Measurements from ENCODE around the gene ZBTB34.
"Not testable (repeated sequence)": the region's sequence is repeated elsewhere in the genome, so short reads cannot be mapped to it uniquely, and the experiment has no call there.

ZBTB34 gene, protein sequence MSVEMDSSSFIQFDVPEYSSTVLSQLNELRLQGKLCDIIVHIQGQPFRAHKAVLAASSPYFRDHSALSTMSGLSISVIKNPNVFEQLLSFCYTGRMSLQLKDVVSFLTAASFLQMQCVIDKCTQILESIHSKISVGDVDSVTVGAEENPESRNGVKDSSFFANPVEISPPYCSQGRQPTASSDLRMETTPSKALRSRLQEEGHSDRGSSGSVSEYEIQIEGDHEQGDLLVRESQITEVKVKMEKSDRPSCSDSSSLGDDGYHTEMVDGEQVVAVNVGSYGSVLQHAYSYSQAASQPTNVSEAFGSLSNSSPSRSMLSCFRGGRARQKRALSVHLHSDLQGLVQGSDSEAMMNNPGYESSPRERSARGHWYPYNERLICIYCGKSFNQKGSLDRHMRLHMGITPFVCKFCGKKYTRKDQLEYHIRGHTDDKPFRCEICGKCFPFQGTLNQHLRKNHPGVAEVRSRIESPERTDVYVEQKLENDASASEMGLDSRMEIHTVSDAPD

DNA sequence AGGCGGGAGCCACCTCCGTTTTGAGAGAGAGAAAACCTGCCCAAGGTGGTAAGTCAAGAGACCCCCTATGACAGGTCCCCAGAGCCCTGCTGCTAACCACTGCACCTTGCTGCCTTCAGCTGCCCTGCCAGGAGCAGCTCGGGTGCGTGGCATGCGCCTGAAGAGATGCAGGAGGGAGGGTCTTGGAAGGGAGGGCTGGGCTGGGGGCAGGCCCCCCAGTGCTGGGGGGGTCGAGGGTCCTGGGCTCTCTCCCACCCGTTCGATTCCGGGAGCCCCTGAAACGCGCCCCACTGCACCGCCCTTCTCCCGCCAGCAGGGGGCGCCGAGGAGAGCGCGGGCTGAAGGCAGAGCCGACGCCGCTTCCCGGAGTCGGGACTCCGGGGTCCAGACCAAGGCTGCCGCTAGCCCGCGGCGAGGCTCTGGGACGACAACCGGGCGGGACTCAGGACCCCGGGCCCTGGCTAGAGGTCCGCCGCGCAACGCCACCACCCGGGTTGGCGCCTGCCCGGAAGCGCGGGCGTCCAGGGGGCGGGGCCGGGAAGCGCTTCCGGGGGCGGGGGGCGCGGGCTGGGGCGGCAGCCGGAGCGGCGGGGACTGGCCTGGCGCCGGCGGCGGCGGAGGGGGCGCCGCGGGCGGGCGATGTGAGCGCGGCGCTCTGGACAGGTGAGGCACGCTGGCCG lies at the start of gene ZBTB34:
ZBTB34 (plus strand) TSS at position 563 of the 680 bp plus-strand sequence. CDS start 18,761 bp downstream, outside the sequence.
- peak; percentile 77 for DNase-seq (ENCODE audit: low spot score)

DNA sequence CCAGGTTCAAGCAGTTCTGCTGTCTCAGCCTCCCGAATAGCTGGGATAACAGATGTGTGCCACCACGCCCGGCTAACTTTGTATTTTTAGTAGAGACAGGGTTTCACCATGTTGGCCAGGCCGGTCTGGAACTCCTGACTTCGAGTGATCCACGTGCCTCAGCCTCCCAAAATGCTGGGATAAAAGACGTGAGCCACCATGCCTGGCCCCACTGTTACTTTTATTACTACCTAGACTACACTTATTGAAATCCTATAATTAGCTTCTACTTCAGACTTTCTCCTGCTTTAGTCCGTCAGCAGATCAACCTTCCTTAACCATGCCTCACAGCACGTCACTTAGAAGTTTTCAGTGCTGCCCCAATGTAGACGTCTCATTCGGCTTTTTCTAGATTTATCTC lies 47.4 kb upstream of the ZBTB34 start:
- no peak for DNase-seq (ENCODE audit: low spot score)

DNA sequence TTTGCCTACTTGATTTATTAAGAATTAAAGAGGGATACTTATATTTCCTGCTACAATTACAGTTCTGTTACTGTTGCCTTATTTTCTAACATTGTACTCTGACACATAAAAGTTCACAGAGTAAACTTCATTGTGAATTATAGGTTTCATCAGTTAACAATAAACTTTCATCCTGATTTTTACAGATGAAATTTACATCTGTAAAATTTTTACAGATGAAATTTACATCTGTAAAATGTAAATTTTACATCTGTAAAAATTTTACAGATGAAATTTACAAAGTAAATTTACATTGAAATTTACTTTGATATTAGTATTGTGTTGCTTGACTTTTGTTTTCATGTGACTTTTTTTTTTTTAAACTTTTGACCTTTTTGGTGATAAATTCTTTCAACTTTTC lies 46.3 kb upstream of the ZBTB34 start:
- no peak for DNase-seq (ENCODE audit: low spot score)

DNA sequence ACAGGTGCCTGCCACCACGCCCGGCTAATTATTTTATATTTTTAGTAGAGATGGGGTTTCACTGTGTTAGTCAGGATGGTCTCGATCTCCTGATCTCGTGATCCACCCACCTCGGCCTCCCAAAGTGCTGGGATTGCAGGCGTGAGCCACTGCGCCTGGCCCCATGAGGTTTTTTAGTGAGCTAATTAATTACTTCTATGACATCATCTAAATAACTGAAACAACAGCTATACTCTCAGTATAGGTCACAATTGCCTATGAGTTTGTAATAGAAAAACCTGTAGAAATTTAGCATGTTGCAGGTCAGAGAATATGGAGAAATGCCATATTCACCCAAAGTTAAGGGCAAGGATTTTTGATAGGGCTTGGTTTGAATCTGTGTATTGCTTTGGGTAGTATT lies 42.8 kb upstream of the ZBTB34 start:
- DNase-seq (ENCODE audit: low spot score) = not testable (repeated sequence)

DNA sequence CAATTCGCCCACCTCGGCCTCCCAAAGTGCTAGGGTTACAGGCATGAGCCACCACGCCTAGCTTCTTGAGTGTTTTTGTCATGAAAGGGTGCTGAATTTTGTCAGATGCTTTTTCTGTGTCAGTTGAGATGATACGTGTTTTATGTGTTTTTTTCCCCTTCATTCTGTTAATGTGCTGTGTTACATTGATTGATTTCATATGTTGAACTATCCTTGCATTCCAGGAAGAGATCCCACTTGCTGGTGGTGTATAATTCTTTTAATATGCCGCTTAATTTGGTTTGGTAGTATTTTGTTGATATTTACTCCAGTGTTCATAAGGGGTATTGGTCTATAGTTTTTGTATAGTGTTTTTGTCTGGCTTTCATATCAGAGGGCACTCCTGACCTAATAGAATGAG lies 42.0 kb upstream of the ZBTB34 start:
- DNase-seq (ENCODE audit: low spot score) = no peak

DNA sequence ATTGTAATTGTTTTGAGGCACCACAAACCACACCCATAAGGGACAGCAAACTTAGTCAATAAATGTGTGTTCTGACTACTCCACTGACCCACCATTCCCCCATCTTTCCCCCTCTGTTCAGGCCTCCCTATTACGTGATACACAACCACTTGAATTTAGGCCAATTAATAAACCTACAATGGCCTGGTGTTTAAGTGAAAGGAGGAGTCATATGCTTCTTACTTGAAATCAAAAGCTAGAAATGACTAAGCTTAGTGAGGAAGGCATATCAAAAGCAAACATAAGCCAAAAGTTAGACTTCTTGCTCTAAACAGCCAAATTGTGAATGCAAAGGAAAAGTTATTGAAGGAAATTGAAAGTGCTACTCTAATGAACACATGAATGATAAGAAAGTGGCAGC lies 41.0 kb upstream of the ZBTB34 start:
- no peak for DNase-seq (ENCODE audit: low spot score)

DNA sequence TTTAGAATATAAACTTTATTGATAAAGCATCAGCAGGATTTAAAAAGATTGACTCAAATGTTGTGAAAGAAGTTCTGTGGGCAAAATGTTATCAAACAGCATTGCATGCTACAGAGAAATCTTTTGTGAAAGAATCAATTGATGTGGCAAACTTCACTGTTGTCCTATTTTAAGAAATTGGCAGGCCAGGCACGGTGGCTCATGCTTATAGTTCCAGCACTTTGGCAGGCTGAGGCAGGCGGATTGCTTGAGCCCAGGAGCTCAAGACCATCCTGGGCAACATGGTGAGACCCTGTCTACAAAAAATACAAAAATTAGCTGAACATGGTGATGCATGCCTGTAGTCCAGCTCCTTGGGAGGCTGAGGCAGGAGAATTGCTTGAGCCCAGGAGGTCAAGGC lies 38.2 kb upstream of the ZBTB34 start:
- DNase-seq (ENCODE audit: low spot score) = no peak

DNA sequence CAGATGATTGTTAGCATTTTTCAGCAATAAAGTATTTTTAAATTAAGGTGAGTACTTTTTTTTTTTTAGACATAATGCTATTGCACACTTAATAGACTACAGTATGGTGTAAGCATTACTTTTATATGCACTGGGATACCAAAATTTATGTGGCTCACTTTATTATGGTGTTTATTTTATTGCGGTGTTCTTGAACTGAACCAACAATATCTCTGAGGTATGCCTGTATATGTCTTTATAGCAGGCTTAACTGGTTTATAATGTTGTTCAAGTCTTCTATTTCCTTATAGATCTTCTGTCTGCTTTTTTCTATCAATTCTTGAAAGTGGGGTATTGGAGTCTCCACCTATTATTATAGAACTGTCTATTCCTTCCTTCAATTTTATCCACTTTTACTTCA lies 37.6 kb upstream of the ZBTB34 start:
- DNase-seq (ENCODE audit: low spot score) = no peak

DNA sequence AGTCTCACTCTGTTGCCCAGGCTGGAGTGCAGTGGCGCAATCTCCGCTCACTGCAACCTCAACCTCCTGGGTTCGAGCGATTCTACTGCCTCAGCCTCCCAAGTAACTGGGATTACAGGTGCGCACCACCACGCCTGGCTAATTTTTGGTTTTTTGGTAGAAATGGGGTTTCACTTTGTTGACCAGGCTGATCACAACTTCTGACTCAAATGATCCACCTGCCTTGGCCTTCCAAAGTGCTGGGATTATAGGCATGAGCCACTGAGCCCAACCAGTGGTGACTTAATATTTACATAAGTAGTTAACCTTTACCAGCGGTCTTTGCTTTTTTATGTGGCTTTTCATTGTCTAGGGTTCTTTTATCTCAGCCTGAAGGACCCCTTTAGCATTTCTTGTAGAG lies 36.4 kb upstream of the ZBTB34 start:
- DNase-seq (ENCODE audit: low spot score) = not testable (repeated sequence)

DNA sequence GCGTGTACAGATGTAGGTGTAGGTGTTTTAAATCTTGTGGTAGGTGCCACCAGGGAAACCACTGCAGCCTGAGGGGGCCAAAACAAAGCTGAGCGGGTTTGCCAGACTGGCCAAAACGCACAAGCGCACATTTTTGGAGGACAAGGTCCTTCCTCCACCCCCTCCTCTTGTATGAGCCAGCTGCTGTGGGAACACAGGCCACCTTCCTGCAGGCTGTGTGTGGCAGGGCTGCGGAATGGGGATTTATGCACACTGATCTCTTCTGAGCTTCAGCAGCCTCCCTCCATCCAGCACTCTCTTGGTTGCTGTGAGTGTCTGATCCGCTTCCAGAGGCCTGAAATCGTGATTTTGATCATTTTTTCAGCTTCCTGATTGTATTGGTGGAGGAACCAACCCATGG lies 33.2 kb upstream of the ZBTB34 start:
- DNase-seq (ENCODE audit: low spot score) = no peak

DNA sequence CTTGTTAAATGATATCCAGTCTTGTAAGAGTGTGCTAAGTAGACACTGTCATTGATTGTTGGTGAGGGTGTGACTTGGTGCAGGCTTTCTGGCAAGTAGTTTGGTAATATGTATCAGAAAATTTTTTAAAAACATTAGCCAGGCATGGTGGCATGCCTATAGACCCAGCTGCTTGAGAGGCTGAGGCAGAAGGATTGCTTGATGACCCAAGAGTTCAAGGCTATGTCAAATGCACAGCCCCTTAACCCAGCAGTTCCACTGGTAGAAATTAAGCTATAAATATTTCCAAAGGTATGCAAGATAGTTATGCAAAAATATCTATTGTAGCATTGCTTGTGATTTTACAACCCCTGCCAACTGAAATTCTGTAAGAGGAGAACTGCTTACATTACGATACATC lies 31.4 kb upstream of the ZBTB34 start:
- no peak for DNase-seq (ENCODE audit: low spot score)

DNA sequence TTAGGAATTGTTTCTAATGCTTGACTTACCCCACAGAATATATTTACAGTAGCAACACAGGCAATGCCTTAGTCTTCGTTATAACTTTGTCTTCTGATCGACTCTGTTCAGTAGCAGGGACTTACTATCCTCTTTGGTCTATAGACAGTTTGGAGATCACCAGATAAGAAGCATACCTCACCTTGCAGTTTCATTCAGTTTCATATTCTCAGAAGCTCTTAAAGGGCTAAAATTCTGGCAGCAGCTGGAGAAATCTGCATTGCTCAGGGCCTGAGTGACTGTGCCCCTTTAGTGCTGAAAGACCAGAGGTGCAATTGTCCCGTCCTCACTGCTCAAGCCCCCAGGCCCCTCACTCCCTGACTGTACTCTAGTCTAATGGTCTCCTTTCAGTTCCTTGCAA lies 29.6 kb upstream of the ZBTB34 start:
- no peak for DNase-seq (ENCODE audit: low spot score)

DNA sequence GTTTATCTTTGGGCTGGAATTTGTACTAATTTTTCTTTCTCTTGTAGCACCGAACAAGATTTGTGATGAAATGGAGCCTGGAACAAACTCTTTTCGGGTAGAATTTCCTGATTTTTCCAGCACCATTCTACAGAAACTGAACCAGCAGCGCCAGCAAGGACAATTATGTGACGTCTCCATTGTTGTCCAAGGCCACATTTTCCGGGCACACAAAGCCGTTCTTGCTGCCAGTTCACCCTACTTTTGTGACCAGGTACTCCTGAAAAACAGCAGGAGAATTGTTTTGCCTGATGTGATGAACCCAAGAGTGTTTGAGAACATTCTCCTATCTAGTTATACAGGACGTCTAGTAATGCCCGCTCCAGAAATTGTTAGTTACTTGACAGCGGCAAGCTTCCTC lies 28.0 kb upstream of the ZBTB34 start:
- DNase-seq (ENCODE audit: low spot score) = no peak

DNA sequence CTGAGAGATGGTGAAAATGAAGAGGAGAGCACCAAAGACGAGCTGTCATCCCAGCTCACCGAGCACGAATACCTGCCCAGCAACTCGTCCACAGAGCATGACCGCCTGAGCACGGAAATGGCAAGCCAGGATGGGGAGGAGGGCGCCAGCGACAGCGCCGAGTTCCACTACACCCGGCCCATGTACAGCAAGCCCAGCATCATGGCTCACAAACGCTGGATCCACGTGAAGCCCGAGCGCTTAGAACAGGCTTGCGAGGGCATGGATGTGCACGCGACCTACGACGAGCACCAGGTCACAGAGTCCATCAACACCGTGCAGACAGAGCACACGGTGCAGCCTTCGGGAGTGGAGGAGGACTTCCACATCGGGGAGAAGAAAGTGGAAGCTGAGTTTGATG lies 27.4 kb upstream of the ZBTB34 start:
- DNase-seq (ENCODE audit: low spot score) = no peak

DNA sequence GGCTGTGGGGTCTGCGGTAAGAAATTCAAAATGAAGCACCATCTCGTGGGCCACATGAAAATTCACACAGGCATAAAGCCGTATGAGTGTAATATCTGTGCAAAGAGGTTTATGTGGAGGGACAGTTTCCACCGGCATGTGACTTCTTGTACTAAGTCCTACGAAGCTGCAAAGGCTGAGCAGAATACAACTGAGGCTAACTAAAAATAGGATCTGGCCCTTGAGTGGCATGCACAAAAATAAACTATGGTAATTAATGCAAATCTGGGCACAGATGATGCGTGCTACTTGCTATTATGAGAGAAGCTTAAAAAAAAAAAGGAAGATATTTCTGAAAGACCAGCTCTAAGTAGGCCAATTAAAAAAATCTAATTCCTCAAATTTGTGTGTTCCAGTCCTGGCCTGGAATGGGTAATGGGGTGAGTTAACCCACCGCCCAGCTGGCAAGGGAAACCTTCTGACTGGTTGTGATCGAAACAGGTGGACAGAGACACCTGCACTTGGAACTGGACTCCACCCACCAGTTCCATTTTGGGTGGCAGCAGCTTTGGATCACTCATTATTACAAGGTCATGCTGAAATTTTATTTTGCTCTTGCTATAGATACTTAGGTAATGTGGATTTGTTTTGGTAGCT lies 26.6 kb upstream of the ZBTB34 start:
- no peak for DNase-seq (ENCODE audit: low spot score)

DNA sequence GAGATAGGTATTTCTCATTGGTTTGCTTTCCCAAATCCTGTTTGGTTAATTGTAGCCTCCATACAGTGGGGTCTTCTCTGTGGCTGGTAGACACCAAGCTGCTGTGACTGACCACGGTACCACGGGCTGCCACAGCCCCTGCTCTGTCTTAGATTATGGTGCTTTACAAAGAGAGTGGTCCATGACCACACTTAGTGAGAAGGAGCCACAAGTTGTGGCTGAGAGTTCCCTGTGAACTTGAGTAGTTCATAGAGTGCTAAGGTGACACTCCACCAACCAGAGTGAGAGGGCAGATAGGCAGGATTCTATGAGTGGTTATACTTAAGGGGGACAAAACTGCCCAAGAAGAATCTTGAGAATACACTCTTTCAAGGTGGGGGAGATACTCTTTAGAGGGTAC lies 25.8 kb upstream of the ZBTB34 start:
- DNase-seq (ENCODE audit: low spot score) = no peak

DNA sequence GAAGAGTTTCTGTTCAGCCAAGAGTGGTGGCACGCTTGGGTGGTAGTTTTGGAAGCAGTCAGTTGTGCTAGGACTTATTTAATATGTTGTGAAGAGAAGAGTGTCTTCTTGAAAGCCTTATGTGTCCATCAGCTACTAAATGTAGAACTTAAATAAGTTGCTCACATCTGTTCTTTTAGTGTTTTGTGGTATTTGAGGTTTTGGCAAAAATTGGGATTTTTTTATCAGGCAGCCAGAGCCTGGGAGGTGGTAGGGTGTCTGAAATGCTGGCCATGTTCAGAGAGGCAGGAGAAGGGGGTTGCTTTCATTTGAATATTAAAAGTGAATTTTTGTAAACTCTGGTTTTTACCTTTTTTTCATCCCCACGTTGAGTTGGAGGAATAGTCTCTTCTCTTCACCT lies 24.2 kb upstream of the ZBTB34 start:
- DNase-seq (ENCODE audit: low spot score) = no peak

DNA sequence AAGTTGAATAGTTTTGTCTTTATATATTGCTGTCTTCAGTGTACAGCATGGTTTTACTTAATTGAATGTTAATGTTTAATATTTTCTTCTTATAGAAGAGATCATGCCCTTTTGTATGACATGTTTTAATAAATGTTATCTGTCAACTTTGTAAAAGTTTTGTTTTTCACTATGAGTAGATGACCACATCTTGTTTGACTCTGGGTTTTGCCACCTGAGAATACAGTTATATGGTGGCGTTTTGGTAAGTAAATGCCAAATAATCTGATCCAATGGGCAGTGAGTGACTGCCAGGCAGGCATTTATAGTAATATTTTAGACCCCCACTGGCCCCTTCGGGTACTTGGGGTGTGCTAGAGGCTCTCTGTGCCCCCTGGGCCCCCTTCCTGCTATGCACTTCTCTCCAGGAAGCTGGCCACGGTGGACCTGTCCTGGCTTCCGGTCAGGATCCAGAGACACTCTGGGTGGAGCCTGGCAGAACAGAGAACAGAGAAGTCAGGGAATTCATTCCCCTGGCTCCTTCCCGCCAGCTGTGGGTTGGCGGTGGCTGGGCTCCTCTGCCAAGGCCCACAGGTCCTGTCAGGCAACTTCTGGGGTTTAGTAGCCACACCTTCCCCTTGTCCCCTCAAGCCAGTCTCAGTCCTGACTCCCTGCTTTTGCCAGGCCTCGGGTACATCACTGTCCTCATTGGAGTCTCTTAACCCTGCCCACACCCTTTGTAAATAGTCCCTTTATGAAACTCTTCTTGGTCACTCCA lies 22.2 kb upstream of the ZBTB34 start:
- DNase-seq (ENCODE audit: low spot score) = no peak

DNA sequence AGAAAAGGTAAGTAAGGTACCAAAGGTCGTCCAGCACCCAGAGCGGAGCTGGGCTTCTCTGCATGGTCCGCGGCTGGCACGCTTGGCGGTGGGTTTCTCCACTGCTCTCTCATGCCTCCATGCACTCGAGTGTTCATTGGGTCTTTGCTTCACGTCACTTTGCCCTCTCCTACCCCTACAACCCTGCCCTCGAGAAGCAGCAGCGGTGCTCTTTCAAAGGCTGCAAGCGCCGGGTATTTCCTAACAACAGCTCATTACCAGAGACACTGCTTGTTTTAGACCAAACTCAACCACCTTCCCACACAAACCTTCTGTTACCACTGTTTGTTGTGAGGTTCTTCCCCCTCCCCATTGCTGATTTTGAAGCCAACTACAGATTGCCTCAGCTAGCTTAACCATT lies 21.5 kb upstream of the ZBTB34 start:
- DNase-seq (ENCODE audit: low spot score) = no peak

DNA sequence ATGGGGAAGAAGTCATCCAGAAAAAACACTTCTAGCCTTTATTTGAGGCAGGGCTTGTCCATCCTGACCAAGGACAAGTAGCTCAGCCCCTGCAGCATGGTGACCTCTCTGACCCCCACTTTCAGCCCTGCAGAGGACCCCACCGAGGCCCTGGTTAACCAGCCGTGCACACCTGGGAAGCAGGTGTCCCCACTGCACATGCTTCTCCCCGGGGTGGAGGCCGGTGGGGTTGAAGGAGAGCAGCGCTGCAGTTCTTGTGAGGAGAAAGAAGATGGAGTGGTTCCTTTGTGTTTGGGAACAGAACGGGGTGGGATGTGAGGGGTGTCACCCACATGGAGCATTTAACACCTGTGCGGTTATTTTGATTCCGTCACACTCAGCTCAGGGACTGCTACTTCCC lies 21.1 kb upstream of the ZBTB34 start:
- no peak for DNase-seq (ENCODE audit: low spot score)

DNA sequence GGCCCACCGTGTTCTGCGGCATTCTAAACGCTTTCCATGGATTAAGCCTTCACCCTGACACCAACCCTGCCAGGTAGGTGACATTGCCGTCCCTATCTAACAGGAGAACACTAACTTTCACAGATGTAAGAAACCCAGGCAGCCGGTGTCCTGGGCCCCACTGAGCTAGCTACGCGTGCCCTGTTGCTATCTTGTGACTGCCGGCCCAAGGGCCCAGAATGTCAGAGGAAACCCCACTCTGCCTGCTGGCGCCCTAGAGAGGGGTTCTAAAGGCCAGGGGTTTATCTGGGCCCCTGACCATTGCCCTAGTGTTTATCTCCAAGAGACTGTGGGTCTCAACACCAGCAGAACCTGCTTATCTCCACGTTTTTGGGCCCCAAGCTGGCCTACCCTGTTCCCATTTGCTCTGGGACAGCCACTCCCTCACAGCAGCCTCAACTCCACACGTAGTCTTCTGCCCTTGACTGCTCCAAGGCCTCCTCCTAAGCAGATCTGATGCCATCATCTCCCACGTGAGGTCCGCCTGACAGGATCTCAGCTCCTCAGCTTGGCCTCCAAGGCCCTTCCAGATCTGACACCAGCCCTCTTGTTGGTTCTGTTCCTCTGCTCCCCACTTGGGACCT lies 18.1 kb upstream of the ZBTB34 start:
- no peak for DNase-seq (ENCODE audit: low spot score)
